HEK293T (cell line): ENCODE measurements around the gene NFAT5.

ENCODE experiments used
- CTCF ChIA-PET: fragments of 350-600 bp; formaldehyde crosslinking; extraction: SDS; loops from one replicate; lab custom pipeline; 2021; ENCODE audit warnings: antibody characterized with exemption, inconsistent platforms; lab: Yijun Ruan, JAX
- POLR2A ChIA-PET: fragments of 350-600 bp; formaldehyde crosslinking; extraction: SDS; loops from one replicate; lab custom pipeline; 2020; ENCODE audit warnings: antibody characterized with exemption, inconsistent platforms; lab: Yijun Ruan, JAX
- DNase-seq: peaks from one replicate; pipeline ENCODE4 v3.0.0; 2012; ENCODE audit warnings: mixed read lengths; ENCODE audit errors: extremely low spot score
- ARNT ChIP-seq: fragments of 450-650 bp; IDR thresholded peaks from 2 replicates; pipeline ENCODE4 v1.6.1; 2017; ENCODE audit warnings: mild to moderate bottlenecking
- BHLHE40 ChIP-seq: fragments of 450-650 bp; IDR thresholded peaks from 2 replicates; pipeline ENCODE4 v1.6.1; 2016; ENCODE audit warnings: mild to moderate bottlenecking, moderate library complexity, borderline replicate concordance
- CTBP1 ChIP-seq: fragments of 450-650 bp; IDR thresholded peaks from 2 replicates; pipeline ENCODE4 v1.6.1; 2016; ENCODE audit warnings: borderline replicate concordance
- ELF4 ChIP-seq: fragments of 450-650 bp; IDR thresholded peaks from 2 replicates; pipeline ENCODE4 v1.6.1; 2017; ENCODE audit warnings: antibody characterized with exemption
- FOXA1 ChIP-seq: fragments of 450-650 bp; IDR thresholded peaks from 2 replicates; pipeline ENCODE4 v1.6.1; 2016; ENCODE audit warnings: mild to moderate bottlenecking
- FOXK2 ChIP-seq: fragments of 450-650 bp; IDR thresholded peaks from 2 replicates; pipeline ENCODE4 v1.6.1; 2016; ENCODE audit warnings: mild to moderate bottlenecking
- FOXM1 ChIP-seq: fragments of 450-650 bp; IDR thresholded peaks from 2 replicates; pipeline ENCODE4 v1.6.1; 2017; ENCODE audit warnings: mild to moderate bottlenecking, borderline replicate concordance
- HDGF ChIP-seq: fragments of 450-650 bp; IDR thresholded peaks from 2 replicates; pipeline ENCODE4 v1.6.1; 2017; ENCODE audit warnings: antibody characterized with exemption, borderline replicate concordance
- L3MBTL2 ChIP-seq: fragments of 450-650 bp; conservative IDR thresholded peaks from 2 replicates; pipeline ENCODE4 v1.6.1; 2016; ENCODE audit warnings: mild to moderate bottlenecking
- LEF1 ChIP-seq: fragments of 450-650 bp; IDR thresholded peaks from 2 replicates; pipeline ENCODE4 v1.6.1; 2017; ENCODE audit warnings: mild to moderate bottlenecking, borderline replicate concordance
- NFRKB ChIP-seq: fragments of 450-650 bp; IDR thresholded peaks from 2 replicates; pipeline ENCODE4 v1.6.1; 2016; ENCODE audit warnings: mild to moderate bottlenecking, moderate library complexity
- PKNOX1 ChIP-seq: fragments of 450-650 bp; IDR thresholded peaks from 2 replicates; pipeline ENCODE4 v1.6.1; 2016
- SP1 ChIP-seq: fragments of 450-650 bp; IDR thresholded peaks from 2 replicates; pipeline ENCODE4 v1.6.1; 2017
- SUZ12 ChIP-seq: fragments of 450-650 bp; IDR thresholded peaks from 2 replicates; pipeline ENCODE4 v1.6.1; 2016; ENCODE audit warnings: mild to moderate bottlenecking
- TARDBP ChIP-seq: fragments of 450-650 bp; IDR thresholded peaks from 2 replicates; pipeline ENCODE4 v1.6.1; 2016
- ZNF384 ChIP-seq: fragments of 450-650 bp; IDR thresholded peaks from 2 replicates; pipeline ENCODE4 v1.6.1; 2016

The NFAT5 gene

GRCh38 chr16:69680358-69680757 lies 114.6 kb downstream of the NFAT5 start:
- POLR2A ChIA-PET: no interaction called here
- CTCF ChIA-PET: no interaction called here
- TF ChIP-seq BHLHE40 (no peak), PKNOX1 (no peak), L3MBTL2 (no peak), FOXM1 (no peak), SP1 (no peak), ELF4 (no peak), NFRKB (no peak), FOXA1 (no peak), ZNF384 (no peak)
- no peak for DNase-seq

GRCh38 chr16:69688589-69688988 lies 122.8 kb downstream of the NFAT5 start:
- no peak for DNase-seq
- POLR2A ChIA-PET: no interaction called here
- CTCF ChIA-PET: no interaction called here
- TF ChIP-seq HDGF: no peak
- TF ChIP-seq NFRKB: no peak
- TF ChIP-seq ARNT: no peak
- TF ChIP-seq SP1: no peak
- TF ChIP-seq ELF4: no peak
- no peak for TF ChIP-seq PKNOX1
- TF ChIP-seq FOXK2: no peak
- TF ChIP-seq ZNF384: no peak
- TF ChIP-seq SUZ12: no peak
- TF ChIP-seq LEF1: no peak
- no peak for TF ChIP-seq FOXA1
- TF ChIP-seq CTBP1: no peak
- no peak for TF ChIP-seq TARDBP
- no peak for TF ChIP-seq FOXM1
- TF ChIP-seq BHLHE40: no peak
- TF ChIP-seq L3MBTL2: no peak

- CTCF ChIA-PET: no interaction called here
- POLR2A ChIA-PET: no interaction called here
Observed at GRCh38 chr16:69691980-69692911, 126.5 kb downstream of the NFAT5 start.

GRCh38 chr16:69693916-69694315 lies 128.2 kb downstream of the NFAT5 start:
- ChIA-PET CTCF (no interaction called here), POLR2A (no interaction called here)
- no peak for DNase-seq
- TF ChIP-seq ZNF384 (no peak), FOXK2 (no peak), FOXA1 (no peak), LEF1 (no peak), SUZ12 (no peak), L3MBTL2 (no peak), CTBP1 (no peak), FOXM1 (no peak), ELF4 (no peak)

More at GRCh38 chr16:69691980-69692911, 126.5 kb downstream of the NFAT5 start:
- TF ChIP-seq SUZ12: no peak
- TF ChIP-seq ELF4: no peak
- TF ChIP-seq LEF1: no peak
- no peak for TF ChIP-seq FOXM1
- TF ChIP-seq TARDBP: no peak
- TF ChIP-seq FOXK2: no peak
- TF ChIP-seq ARNT: no peak
- TF ChIP-seq HDGF: no peak
- TF ChIP-seq ZNF384: no peak
- no peak for TF ChIP-seq CTBP1
- TF ChIP-seq NFRKB: no peak
- no peak for TF ChIP-seq PKNOX1
- TF ChIP-seq SP1: no peak
- DNase-seq: no peak

GRCh38 chr16:69698404-69698803 lies 132.6 kb downstream of the NFAT5 start:
- no peak for DNase-seq
- no peak for TF ChIP-seq TARDBP
- TF ChIP-seq CTBP1: no peak
- TF ChIP-seq LEF1: no peak
- no peak for TF ChIP-seq FOXK2
- no peak for TF ChIP-seq HDGF
- no peak for TF ChIP-seq PKNOX1
- TF ChIP-seq ELF4: no peak
- no peak for TF ChIP-seq L3MBTL2
- TF ChIP-seq BHLHE40: no peak
- no peak for TF ChIP-seq SUZ12
- ChIA-PET POLR2A (no interaction called here), CTCF (interaction anchor here (1.1 kb wide), 1 partner anchor 11 kb away, joined by 3 read pairs; no protein-coding TSS in a partner anchor)
